GM13976 (cell line): Measurements from ENCODE around the gene UTP18.

Source experiments
- DNase-seq: peaks from one replicate; pipeline ENCODE4 v3.0.0; 2012; ENCODE audit warnings: low spot score
- in situ Hi-C: fragments of 300-500 bp; cut with MboI; formaldehyde crosslinking; loops from one replicate; pipeline ENCODE4 v1.12.0; 2022; ENCODE audit warnings: low sequenced_read_pairs, mixed read lengths, inconsistent platforms; ENCODE audit not compliant: unreplicated experiment
- TF ChIP-seq, protein P1 (sequence below): IDR thresholded peaks from 2 replicates; pipeline ENCODE4 v1.5.1; 2012; ENCODE audit warnings: borderline replicate concordance, mild to moderate bottlenecking; ENCODE audit not compliant: insufficient read depth; ENCODE audit errors: extremely low read depth, missing control alignments, control extremely low read depth

The UTP18 gene

DNA sequence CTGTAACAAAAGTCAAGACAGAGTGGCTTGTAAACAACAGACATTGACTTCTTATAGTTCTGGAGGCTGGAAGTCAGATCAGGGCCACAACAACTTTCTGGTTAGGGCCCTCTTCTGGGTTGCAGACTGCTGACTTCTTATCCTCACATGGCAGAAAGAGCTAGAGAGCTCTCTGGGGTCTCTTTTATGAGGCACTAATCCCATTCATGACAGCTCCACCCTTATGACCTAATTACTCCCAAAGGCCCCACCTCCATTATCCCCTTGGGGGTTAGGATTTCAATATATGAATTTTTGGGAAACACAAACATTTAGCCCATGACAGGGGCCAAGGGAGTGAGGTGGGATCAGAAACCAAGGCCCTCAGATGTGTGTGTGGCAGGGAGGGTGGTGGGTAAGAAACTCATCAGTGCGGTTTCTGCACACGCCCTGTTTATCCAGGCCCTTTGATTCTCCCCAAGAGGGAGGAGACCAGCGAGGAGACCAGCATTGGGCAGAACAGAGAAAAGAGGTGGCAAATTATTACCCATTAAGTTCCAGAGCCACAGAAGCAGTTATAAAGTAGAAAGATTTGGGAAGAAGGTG lies 74.8 kb downstream of the UTP18 start:
- TF ChIP-seq, protein P1, sequence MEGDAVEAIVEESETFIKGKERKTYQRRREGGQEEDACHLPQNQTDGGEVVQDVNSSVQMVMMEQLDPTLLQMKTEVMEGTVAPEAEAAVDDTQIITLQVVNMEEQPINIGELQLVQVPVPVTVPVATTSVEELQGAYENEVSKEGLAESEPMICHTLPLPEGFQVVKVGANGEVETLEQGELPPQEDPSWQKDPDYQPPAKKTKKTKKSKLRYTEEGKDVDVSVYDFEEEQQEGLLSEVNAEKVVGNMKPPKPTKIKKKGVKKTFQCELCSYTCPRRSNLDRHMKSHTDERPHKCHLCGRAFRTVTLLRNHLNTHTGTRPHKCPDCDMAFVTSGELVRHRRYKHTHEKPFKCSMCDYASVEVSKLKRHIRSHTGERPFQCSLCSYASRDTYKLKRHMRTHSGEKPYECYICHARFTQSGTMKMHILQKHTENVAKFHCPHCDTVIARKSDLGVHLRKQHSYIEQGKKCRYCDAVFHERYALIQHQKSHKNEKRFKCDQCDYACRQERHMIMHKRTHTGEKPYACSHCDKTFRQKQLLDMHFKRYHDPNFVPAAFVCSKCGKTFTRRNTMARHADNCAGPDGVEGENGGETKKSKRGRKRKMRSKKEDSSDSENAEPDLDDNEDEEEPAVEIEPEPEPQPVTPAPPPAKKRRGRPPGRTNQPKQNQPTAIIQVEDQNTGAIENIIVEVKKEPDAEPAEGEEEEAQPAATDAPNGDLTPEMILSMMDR, result no peak
- in situ Hi-C loops, result no loop called here
- DNase-seq, result no peak

DNA sequence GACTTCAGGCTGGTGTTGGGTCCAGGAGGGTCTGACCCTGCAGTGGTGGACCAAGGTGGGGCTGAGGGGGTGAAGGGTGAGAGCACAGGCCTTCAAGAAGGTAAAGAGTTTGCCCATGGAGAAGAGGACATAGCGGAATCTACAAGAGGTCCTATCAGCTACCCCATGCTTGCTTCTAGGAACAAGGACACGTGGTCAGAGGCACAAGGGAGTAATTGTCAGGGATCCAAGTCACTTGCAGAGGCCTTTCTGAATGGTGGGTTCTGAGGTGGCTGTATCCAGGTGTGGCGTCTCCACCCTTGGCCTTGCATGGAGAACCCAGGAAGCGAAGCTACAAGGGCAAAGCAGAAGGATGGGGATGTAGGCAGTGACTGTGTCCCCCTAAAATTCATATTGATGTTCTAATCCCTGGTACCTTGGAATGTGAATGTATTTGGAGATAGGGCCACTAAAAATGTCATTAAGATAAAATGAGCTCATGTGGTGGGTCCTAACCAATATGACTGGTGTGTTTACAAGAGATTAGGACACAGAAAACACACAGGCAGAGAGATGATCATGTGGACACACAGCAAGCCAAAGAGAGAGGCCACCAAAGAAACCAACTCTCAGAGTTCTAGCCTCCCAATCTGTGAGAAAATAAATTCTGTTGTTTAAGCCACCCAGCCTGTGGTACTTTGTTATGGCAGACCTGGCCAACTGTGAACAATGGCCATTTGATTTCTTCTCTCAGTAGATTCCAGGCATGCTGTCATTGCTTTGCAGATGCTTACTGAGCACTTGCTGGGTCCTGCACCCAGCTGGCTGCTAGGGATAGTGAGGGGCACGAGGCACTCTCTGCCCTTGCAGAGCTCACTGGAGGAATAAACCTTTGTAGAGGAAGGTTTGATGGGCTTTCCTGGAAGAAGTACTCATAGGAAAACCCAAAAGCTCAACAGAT lies 75.8 kb downstream of the UTP18 start:
- TF ChIP-seq, protein P1, result no peak

DNA sequence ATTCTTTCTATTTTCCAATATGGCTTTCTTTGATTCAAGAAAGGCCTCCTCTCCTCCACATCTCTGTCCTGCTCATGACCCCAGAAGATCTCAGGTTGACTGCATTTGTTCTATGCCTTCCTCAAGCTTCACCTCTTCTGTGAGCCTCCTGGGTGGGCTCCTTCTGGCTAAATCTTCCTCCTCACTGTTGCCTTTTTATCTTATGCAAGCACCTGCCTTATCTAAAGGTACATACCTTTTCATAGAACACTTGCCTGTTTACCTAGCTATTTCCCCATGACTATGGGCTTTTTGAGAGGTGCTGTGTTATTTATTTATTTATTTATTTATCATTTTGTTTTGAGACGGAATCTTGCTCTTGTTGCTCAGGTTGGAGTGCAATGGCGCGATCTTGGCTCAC lies 81.1 kb downstream of the UTP18 start:
- in situ Hi-C loops, result no loop called here

More for the DNA sequence above, 75.8 kb downstream of the UTP18 start:
- DNase-seq, result no peak
- in situ Hi-C loops, result no loop called here

DNA sequence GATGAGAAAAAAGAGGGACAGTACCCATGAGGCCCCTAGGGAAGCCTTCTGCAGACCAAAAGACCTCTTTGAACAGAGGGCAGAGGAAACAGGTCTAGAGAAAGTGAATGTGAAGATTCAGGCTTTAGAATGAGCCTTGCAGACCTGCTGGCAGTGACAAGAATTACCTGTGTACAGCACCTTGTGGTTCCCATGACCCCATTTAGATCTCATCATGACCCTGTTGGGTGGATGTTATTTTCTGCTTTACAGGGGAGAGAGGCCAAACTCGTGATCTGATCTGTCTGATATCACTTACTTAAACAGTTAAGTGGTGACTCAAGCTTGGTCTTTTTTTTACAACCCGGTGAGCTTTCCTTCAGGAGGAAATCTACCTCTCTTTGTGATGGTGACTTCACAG lies 81.9 kb downstream of the UTP18 start:
- TF ChIP-seq, protein P1, result no peak
- no peak for DNase-seq
- in situ Hi-C loops, result no loop called here

More for the DNA sequence above, 81.1 kb downstream of the UTP18 start:
- TF ChIP-seq, protein P1, result no peak
- DNase-seq, result no peak

DNA sequence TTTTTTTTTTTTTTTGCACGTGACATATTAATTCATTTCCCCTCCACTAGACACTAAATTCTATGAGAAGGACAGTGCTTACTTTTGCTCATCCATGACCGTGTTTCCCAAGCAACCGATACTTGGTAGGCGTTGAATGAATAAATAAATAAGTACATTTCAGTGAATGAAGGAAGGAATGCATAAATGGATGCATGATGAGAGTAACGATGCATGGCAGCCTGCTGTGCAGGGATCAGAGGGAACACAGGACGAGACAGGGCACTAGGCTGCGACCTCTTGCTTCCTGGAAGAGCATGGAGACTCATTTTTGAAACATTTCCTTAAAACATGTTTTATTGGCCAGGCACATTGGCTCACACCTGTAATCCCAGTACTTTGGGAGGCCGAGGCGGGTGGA lies 84.2 kb downstream of the UTP18 start:
- in situ Hi-C loops, result no loop called here
- TF ChIP-seq, protein P1, result no peak
- no peak for DNase-seq

DNA sequence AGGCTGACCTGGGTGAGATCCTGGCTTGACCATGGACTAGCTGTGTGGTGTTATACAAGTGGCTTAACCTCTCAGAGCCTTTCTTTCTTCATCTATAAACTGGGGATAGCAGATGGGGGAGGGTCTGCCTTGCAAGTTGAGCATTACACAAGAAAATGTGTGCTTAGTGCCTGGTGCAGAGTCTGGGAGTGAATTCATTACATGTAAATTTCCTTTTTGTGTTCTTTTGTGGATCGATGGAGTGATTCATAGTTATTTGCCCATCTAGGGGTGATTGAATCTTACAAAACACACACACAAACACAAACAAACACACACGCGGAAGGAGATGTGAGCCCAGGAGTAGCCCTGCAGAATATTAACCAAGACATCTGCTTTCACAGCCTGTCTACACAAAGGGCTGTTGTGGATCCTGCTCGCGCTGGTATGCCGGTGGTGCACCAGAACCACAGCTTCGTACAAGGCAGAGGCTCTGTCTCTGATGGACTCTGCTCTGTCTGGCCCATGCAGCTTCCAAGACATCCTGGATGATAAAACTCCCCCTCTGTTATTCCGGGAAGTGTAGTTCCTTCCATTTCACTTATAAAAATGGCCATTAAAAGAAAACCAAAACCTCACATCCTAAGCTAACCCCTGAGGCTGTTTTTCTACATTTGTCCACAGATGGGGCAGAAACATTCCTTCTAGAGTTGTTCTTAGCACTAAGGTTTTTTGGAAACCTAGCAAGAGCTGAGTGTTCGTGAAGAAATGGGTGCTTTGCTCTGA lies 86.1 kb downstream of the UTP18 start:
- TF ChIP-seq, protein P1, result no peak
- DNase-seq, result no peak
- in situ Hi-C loops, result no loop called here
